ENCODE data around the gene SYNE2. TPM values are rescaled to one million over a fixed set of nuclear protein-coding genes. Genes with fewer than 3 reads are reported as not detected.
A peak's percentile ranks its signal among the peaks of the same experiment; 100 is the strongest.
"Not testable (repeated sequence)": the region's sequence is repeated elsewhere in the genome, so short reads cannot be mapped to it uniquely, and the experiment has no call there.

Gene SYNE2, protein sequence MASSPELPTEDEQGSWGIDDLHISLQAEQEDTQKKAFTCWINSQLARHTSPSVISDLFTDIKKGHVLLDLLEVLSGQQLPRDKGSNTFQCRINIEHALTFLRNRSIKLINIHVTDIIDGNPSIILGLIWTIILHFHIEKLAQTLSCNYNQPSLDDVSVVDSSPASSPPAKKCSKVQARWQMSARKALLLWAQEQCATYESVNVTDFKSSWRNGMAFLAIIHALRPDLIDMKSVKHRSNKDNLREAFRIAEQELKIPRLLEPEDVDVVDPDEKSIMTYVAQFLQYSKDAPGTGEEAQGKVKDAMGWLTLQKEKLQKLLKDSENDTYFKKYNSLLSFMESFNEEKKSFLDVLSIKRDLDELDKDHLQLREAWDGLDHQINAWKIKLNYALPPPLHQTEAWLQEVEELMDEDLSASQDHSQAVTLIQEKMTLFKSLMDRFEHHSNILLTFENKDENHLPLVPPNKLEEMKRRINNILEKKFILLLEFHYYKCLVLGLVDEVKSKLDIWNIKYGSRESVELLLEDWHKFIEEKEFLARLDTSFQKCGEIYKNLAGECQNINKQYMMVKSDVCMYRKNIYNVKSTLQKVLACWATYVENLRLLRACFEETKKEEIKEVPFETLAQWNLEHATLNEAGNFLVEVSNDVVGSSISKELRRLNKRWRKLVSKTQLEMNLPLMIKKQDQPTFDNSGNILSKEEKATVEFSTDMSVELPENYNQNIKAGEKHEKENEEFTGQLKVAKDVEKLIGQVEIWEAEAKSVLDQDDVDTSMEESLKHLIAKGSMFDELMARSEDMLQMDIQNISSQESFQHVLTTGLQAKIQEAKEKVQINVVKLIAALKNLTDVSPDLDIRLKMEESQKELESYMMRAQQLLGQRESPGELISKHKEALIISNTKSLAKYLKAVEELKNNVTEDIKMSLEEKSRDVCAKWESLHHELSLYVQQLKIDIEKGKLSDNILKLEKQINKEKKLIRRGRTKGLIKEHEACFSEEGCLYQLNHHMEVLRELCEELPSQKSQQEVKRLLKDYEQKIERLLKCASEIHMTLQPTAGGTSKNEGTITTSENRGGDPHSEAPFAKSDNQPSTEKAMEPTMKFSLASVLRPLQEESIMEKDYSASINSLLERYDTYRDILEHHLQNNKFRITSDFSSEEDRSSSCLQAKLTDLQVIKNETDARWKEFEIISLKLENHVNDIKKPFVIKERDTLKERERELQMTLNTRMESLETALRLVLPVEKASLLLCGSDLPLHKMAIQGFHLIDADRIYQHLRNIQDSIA (N-terminal part only)
- total RNA-seq, result 100 to 1,000 TPM in 2 of 4 donors, 10 to 100 TPM in 2; 92.4 to 165 (median 98.3) TPM

DNA sequence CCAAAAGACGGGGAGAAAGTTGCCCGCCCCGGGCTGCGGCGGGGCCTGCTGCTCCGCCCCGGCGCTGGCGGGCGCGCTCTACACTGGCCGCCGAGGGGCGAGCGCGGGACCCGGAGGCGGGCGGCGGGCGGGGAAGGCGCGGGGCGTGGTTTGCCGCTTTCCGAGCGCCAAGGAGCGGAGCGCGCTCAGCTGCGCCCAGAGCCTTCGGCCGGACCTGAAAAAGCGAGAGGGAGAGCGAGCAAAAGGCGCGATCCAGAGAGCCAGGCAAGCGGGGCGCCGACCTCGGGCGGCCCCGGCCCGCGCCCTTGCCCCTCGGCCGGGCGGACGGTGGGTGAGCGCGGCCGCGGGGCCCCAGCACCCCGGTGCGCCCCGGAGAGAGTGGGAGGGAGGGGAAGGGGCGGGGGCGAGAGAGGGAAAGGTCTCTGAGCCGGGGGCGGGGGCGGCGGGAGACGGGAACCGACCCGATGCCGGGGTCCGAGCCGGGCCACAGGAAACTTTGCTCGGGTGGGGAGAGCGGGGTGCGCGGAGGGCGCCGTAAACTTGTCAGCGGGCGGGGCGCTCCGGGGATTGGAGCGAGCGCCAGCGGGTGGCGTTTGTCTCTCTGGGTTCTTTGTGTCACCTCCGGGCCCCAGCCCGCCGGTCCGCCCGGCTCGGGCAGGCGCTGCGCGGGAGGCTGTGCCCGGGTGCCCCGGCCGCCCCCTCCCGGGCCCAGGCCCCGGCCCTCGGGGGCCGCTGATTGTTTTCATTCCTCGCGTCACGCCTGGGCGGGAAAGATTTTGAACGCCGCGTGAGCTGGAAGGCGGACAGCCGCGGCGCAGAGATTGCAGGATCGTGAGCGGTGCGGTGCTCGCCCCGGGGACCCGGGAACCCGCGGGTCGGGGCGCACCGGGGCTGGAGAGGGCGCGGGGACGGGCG is at the start of gene SYNE2:
TSS of gene SYNE2 (plus strand) at position 188 of the 915 bp plus-strand sequence. CDS start 56,145 bp downstream, outside the sequence.
- H3K36me3 ChIP-seq, result no peaks in the 10 kb centered on the region
- H3K4me3 ChIP-seq, result peak within 1 kb of the TSS; percentile 80 to 99 (median 93)
- peaks cover 18 to 26% (median 21%) of the 10 kb centered on the region in 4 donors for H3K4me1 ChIP-seq
- intact Hi-C loops (cut with DNase I), result loop anchor here (5.0 to 10.0 kb wide), 3 partner anchors 69 to 142 kb away; no protein-coding TSS in a partner anchor
- WGBS, result 0% methylated on average over 16 of the region's 124 CpGs
- no peaks in the 10 kb centered on the region for H3K27me3 ChIP-seq
- peak; percentile 48 to 77 for TF ChIP-seq POLR2AphosphoS5 (IDR thresholded peaks at IDR 0.05)
- TF ChIP-seq, protein P1, sequence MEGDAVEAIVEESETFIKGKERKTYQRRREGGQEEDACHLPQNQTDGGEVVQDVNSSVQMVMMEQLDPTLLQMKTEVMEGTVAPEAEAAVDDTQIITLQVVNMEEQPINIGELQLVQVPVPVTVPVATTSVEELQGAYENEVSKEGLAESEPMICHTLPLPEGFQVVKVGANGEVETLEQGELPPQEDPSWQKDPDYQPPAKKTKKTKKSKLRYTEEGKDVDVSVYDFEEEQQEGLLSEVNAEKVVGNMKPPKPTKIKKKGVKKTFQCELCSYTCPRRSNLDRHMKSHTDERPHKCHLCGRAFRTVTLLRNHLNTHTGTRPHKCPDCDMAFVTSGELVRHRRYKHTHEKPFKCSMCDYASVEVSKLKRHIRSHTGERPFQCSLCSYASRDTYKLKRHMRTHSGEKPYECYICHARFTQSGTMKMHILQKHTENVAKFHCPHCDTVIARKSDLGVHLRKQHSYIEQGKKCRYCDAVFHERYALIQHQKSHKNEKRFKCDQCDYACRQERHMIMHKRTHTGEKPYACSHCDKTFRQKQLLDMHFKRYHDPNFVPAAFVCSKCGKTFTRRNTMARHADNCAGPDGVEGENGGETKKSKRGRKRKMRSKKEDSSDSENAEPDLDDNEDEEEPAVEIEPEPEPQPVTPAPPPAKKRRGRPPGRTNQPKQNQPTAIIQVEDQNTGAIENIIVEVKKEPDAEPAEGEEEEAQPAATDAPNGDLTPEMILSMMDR (IDR thresholded peaks at IDR 0.05), result peak; percentile 35 to 56 (median 42)
- no peak for TF ChIP-seq POLR2A (IDR thresholded peaks at IDR 0.05; ENCODE audit: low read depth)
- TF ChIP-seq EP300 (IDR thresholded peaks at IDR 0.05), result no peak
- no peak for DNase-seq (ENCODE audit: extremely low spot score)
- H3K9me3 ChIP-seq, result no peaks in the 10 kb centered on the region
- peak within 1 kb of the TSS; percentile 91 to 97 (median 95) for H3K27ac ChIP-seq (replicated peaks in 1 of 4)

DNA sequence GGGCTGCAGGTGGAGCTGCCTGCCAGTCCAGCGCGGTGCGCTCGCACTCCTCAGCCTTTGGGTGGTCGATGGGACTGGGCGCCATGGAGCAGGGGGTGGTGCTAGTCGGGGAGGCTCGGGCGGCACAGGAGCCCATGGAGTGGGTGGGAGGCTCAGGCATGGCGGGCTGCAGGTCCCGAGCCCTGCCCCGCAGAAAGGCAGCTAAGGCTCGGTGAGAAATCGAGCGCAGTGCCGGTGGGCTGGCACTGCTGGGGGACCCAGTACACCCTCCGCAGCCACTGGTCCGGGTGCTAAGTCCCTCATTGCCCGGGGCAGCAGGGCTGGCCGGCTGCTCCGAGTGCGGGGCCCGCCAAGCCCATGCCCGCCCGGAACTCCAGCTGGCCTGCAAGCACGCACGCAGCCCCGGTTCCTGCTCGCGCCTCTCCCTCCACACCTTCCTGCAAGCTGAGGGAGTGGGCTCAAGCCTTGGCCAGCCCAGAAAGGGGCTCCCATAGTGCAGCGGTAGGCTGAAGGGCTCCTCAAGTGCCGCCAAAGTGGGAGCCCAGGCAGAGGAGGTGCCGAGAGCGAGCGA is 49.5 kb upstream of the SYNE2 start:
- not testable (repeated sequence) for H3K27ac ChIP-seq (replicated peaks in 1 of 4); H3K36me3 ChIP-seq; H3K9me3 ChIP-seq; H3K4me3 ChIP-seq; H3K27me3 ChIP-seq; DNase-seq (ENCODE audit: extremely low spot score)
- H3K4me1 ChIP-seq, result peaks cover 0 to 11% (median 10%) of the 10 kb centered on the region in 4 donors
- 95% methylated on average over 11 of the region's 35 CpGs for WGBS
- intact Hi-C loops (cut with DNase I), result loop anchor here (10.0 kb wide), 1 partner anchor 181 kb away; no protein-coding TSS in a partner anchor

DNA sequence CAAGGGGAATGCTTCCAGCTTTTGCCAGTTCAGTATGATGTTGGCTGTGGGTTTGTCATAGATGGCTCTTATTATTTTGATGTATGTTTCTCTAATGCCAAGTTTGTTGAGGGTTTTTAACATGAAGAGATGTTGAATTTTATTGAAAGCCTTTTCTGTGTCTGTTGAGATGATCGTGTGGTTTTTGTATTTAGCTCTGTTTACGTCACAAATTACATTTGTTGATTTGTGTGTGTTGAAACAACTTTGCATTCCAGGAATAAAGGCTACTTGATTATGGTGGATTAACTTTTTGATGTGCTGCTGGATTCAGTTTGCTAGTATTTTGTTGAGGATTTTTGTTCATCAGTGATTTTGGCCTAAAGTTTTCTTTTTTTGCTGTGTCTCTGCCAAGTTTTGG is 46.7 kb upstream of the SYNE2 start:
- not testable (repeated sequence) for DNase-seq (ENCODE audit: extremely low spot score); H3K4me3 ChIP-seq; H3K27me3 ChIP-seq; H3K36me3 ChIP-seq; H3K4me1 ChIP-seq; H3K9me3 ChIP-seq; H3K27ac ChIP-seq (replicated peaks in 1 of 4)
- intact Hi-C loops (cut with DNase I), result loop anchor here (10.0 kb wide), 1 partner anchor 179 kb away; no protein-coding TSS in a partner anchor
- 92% methylated on average over 2 of the region's 2 CpGs for WGBS

DNA sequence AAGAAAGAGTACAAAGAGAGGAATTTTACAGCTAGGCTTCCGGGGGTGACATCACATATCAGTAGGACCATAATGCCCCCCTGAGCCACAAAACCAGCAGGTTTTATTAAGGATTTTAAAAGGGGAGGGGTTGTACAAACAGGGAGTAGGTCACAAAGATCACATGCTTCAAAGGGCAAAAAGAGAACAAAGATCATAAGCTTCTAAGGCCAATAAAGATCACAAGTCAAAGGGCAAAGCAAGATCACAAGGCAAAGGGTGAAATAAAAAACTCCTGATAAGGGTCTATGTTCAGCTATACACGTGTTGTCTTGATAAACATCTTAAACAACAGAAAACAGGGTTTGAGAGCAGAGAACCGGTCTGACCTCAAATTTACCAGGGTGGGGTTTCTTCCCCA is 41.1 kb upstream of the SYNE2 start:
- WGBS, result 90% methylated on average over 3 of the region's 3 CpGs
- H3K27ac ChIP-seq (replicated peaks in 1 of 4); intact Hi-C loops (cut with DNase I); H3K27me3 ChIP-seq; DNase-seq (ENCODE audit: extremely low spot score); H3K36me3 ChIP-seq; H3K4me1 ChIP-seq; H3K4me3 ChIP-seq: not testable (repeated sequence)
- peaks cover 0 to 12% (median 5%) of the 10 kb centered on the region in 4 donors for H3K9me3 ChIP-seq

DNA sequence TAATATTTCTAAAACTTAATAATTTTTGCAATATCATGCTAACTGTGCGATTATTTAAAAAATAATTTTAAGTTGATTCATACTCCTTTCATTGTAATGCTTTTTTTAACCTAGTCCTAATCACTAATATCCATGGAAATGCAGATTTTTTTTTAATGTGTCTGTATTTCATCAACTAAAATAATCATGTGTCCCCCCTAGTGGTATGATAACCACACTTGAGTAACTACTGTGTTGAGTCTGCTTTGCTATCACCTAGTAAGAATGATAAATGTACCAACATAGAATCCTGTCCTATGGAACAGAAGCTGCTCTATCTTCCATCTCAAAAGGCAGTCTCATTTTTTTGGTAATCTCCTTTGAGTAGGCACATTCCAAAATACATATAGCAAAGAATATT is 19.1 kb upstream of the SYNE2 start:
- intact Hi-C loops (cut with DNase I), result no loop called here

More for the DNA sequence above, 19.1 kb upstream of the SYNE2 start:
- no peak for DNase-seq (ENCODE audit: extremely low spot score)
- no peaks in the 10 kb centered on the region for H3K36me3 ChIP-seq
- WGBS, result 97% methylated on average over 1 of the region's 1 CpG
- H3K27ac ChIP-seq (replicated peaks in 1 of 4), result no peak overlapping the region
- no peaks in the 10 kb centered on the region for H3K9me3 ChIP-seq
- no peaks in the 10 kb centered on the region for H3K27me3 ChIP-seq
- H3K4me1 ChIP-seq, result no peaks in the 10 kb centered on the region
- H3K4me3 ChIP-seq, result no peak overlapping the region
- TF ChIP-seq EP300 (IDR thresholded peaks at IDR 0.05) (no peak), POLR2AphosphoS5 (IDR thresholded peaks at IDR 0.05) (no peak), POLR2A (IDR thresholded peaks at IDR 0.05; ENCODE audit: low read depth) (no peak)
- TF ChIP-seq, protein P1 (IDR thresholded peaks at IDR 0.05), result no peak

Measured in esophagus muscularis mucosa (tissue), 4 donors.